ENCODE data around the gene DEFB131A.
"Not testable (repeated sequence)": the region's sequence is repeated elsewhere in the genome, so short reads cannot be mapped to it uniquely, and the experiment has no call there.

DEFB131A gene, protein sequence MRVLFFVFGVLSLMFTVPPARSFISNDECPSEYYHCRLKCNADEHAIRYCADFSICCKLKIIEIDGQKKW

DNA sequence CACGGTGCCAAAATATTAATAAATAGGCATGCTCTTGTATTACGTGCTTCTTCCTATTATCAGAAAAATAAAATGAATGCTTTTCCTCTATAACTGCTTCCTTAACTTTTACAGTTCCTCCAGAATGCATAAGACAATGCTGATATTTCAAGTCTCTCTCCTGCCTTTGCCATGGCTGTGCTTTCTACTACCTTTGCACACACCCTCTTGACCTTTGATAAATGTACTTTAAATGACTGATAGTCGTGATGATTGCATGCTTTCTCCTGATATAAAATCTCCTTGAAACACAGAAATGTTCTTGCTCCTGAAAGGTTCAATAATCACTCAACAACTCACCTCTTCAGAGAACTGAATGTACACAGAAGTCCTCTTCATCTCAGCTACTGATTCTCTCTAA, at the start of gene DEFB131A:
DEFB131A (plus strand) TSS at position 301 of the 400 bp plus-strand sequence. CDS start 120 bp downstream, outside the sequence.
- DNase-seq: not testable (repeated sequence)

DNA sequence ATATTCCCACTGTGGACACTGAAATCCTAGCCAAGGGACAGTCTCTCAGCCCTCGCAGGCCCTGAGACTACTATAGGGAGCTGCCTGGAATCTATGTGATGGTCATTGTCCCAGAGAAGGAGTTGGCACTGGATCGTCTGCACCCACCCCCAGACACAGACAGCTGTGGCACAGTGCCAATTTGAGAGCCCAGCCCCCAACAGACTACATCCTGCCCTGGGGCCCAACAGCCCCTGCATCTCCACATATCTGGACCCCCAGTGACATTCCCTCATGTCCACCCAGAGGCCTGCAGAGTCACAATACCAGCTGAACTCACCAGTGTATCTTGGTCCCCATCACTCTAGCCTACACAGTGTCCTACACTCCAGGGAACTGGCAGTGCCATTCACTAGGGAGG, 38.4 kb upstream of the DEFB131A start:
- DNase-seq: not testable (repeated sequence)

DNA sequence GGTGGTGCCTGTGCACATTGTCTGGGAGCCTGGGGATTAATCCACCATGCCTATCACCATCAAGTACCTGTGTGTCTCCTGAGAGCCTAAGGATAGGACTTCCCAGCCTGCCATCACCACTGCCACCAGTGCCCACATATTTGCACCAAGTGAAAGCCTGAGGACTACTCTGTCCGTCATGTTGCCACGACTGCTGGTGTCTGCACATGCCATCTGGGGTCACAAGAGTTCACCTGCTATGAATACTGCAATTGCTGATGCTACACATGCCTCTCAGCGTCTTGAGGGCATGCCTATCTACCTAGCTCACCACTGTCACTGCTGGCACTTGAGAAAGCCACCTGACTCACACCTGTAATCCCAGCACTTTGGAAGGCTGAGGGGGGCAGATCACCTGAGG, 37.7 kb upstream of the DEFB131A start:
- DNase-seq: not testable (repeated sequence)

DNA sequence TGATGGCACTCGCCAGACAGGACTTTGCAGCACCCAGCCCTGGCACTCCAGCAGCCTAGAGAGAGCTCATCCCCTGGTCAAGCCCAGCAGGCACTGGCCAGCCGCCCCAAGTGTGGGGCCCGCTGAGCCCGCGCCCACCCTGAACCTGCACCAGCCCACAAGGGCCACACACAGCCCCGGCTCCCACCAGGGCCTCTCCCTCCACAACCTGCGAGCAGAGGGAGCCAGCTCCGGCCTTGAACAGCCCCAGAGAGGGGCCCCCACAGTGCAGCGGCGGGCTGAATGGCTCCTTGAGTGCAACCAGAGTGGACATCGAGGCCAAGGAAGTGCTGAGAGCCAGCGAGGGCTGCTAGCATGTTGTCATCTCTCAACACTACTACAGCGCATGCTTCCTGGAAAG, 34.4 kb upstream of the DEFB131A start:
- DNase-seq: no peak

DNA sequence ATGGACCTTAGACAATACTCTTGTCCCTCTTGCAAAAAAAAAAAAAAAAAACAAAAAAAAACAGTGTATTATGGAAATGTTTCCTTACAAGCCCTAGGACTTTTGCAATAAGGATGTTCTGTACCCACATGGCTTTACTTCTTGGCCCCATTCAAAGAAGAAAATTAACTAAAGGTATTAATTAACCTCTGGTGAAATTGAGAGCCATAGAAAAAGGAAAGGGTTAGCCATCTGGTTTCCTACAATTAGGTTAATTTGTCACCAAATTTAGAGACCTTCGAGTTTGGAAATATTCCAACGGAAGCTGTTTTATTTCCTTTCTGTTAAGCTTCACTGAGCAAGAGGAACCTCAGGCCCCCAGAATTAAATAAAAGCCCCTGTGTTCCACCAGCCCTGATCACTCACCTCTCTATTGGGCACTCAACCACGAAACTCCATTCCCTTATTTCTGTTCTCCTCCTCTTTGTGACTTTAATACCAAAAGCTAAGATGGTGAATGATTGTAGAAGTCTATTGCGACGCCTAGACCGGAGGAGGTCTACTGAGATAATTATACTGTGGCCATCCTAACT, 22.2 kb upstream of the DEFB131A start:
- not testable (repeated sequence) for DNase-seq

DNA sequence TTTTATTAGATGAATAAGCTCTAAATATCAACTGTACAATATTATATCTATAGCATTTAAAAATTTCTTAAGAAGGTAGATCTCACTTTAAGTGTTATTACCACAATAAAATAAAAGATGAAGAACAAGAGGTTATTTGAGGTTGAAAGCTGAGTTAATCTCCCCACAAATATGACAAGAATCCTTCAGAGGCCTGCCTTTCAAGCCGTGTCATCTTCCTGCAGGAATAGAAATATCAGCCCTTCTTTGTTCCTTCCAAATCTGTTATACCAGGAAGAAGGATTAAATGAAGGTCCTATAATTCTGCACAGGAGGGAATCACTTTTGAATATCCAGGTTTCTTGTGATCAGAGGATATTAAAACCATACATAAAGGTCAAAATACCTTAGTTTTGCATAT, 18.3 kb upstream of the DEFB131A start:
- not testable (repeated sequence) for DNase-seq

DNA sequence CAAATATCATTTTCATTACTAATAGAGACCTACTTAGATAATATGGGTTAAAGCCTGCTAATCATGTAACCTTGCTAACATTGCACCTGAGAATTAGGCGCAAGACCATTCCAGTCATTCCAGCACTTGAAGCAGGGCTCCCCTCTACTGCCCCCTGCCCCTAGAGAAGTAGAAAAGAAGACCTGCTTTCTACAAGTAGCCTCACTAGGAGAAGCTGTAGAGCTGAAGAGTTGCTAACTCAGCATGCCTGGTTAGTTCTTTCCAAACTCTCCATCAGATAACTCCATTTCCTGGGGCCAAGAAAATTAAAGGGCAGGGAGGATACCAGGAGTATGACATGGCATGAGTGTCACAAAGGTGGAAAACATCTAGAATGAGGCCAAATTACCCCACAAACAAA, 14.2 kb upstream of the DEFB131A start:
- DNase-seq: not testable (repeated sequence)

DNA sequence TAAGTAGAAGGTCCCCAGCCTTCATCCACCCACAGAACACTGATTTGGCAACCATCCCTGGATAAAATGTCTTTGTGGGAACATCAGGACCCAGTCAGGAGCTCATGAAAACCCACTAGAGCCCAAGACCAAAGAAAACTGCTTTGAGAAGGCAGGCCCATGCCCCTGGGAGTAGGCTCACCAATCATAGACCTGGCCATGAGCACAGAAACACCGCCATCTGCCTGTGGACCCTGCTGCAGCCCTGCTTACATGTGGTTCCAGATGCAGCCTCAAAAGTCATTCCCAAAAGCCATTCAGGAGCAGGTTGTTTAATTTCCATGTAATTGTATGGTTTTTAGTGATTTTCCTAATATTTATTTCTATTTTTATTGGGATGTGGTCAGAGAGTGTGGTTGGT, 10.9 kb upstream of the DEFB131A start:
- not testable (repeated sequence) for DNase-seq

DNA sequence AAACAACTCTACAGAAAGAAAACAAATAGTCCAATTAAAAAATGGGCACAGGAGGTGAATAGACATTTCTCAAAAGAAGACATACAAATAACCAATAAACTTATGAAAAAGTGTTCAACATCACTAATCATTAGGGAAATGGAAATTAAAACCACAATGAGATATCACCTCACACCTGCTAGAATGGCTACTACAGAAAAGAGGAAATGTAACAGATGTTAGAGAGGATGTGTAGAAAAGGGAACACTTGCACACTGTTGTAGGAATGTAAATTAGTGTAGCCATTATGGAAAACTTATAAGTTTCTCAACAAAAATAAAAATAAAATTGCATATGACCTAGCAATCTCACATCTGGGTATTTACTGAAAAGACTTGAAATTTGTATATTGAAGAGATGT, 7.5 kb upstream of the DEFB131A start:
- not testable (repeated sequence) for DNase-seq

DNA sequence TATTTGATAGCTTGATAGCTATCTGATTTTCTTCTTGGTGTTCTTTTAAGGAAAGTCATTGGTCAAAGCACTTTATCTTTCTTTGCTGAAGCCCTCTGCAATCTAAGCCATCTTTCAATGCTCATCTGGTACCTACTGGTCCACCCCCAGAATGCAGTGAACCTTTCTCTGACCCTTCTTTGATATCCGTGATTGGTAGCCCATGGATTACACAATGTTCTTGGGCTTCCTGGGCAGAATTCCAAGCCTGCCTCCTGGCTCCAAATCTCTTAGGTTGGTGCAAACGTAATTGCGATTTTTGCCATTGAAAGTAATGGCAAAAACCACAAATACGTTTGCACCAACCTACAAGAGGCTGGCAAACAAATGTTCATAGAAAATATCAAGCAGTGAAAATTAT, 1.9 kb upstream of the DEFB131A start:
- not testable (repeated sequence) for DNase-seq

DNA sequence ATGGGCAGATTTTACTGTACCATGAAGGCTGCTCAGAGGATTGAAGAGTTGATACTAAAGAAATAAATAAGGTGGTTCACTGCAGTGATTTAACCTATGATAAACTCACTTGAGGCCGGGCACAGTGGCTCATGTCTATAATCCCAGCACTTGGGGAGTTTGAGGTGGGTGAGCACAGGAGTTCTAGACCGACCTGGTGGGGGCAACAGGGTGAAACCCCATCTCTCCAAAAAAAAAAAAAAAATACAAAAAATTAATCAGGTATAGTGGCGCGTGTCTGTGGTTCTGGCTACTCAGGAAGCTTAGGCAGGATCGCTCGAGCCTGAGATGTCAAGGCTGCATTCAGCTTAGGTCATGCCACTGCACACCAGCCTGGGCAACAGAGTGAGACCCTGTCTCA, 467 bp downstream of the DEFB131A start:
- DNase-seq: not testable (repeated sequence)

DNA sequence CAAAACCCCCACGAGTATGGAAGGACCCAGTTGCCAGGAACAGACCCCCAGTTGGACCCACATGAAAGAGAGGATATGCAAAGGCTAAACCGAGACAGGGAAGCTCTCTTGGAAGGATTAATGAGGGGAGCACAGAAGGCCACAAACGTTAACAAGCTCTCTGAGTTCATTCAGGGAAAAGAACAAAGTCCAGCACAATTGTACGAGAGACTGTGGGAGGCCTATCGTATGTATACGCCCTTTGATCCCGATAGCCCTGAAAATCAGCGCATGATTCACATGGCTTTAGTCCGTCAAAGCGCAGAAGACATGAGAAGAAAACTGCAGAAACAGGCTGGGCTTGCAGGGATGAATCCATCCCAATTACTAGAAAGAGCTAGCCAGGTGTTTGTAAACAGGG, 8.0 kb downstream of the DEFB131A start:
- not testable (repeated sequence) for DNase-seq

DNA sequence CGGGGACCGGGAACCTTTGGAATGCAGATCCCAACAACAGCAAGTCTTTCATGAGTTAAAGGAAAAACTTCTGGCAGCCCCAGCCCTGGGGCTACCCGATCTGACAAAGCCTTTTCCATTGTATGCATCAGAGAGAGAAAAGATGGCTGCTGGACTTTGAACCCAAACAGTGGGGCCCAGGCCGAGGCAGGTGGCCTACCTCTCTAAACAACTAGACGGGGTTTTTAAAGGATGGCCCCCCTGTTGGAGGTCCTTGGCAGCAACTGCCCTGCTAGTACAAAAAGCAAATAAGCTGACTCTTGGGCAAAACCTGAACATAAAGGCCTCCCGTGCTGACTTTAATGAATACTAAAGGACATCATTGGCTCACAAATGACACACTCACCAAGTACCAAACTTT, 10.1 kb downstream of the DEFB131A start:
- not testable (repeated sequence) for DNase-seq

DNA sequence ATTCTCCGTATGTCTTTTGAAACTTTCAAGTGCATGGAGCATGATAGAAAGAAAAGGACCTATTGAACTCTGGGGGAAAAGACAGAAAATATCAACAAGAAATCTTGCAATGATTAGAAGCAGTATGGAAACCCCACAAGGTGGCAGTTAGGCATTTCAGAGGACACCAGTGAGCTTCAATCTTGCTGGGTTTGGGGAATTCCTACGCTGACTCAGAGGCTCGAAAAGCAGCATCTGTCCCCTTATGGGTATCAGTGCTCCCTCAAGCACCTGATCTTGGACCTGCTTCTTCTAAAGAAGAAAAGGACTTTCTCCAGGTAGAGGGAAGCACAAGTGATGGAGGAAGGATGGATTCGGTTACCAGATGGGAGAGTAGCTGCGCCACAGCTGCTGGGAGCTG, 10.8 kb downstream of the DEFB131A start:
- DNase-seq: not testable (repeated sequence)

DNA sequence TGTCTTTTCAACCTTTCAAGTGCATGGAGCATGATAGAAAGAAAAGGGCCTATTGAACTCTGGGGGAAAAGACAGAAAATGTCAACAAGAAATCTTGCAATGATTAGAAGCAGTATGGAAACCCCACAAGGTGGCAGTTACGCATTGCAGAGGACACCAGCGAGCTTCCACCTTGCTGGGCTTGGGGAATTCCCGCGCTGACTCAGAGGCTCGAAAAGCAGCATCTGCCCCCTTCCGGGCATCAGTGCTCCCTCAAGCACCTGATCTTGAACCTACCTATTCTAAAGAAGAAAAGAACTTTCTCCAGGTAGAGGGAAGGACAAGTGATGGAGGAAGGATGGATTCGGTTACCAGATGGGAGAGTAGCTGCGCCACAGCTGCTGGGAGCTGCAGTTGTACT, 35.3 kb downstream of the DEFB131A start:
- DNase-seq: not testable (repeated sequence)

DNA sequence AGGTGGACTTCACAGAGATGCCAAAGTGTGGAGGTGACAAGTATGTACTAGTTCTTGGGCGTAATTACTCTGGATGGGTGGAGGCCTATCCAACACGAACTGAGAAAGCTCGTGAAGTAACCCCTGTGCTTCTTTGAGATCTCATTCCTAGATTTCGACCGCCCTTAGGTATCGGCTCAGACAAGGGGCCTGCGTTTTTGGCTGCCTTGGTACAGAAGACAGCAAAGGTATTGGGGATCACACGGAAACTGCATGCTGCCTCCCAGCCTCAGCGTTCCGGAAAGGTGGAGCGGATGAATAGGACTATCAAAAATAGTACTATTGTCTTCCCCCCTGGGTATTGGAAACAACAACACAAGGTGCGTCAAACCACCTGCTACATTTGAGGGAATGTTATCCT, 35.9 kb downstream of the DEFB131A start:
- DNase-seq: not testable (repeated sequence)

DNA sequence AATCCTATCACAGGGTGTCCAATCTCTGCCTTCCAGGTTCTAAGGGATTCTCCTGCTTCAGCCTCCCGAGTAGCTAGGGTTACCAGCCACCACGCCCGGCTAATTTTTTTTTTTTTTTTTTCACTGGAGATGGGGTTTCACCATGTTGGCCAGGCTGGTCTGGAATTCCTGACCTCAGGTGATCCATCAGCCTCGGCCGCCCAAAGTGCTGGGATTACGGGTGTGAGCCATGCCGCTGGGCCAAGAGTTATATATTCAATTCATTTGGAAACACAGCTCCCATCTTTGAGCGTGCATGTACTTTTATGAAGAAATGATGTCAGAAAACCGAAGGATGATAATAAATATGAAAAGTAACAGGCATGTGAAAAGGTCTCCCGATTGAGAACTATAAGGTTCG, 38.7 kb downstream of the DEFB131A start:
- DNase-seq: not testable (repeated sequence)

DNA sequence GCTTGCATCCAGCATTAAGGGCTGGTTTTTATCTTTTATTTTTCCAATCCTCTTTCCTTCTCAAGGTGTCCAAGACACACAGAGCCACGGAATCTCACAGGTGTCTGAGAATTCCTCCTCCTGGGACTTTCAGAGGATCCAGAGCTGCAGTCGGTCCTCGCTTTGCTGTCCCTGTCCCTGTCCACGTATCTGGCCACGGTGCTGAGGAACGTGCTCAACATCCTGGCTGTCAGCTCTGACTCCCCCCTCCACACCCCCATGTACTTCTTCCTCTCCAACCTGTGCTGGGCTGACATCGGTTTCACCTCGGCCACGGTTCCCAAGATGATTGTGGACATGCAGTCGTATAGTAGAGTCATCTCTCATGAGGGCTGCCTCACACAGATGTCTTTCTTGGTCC, 39.5 kb downstream of the DEFB131A start:
- not testable (repeated sequence) for DNase-seq

DNA sequence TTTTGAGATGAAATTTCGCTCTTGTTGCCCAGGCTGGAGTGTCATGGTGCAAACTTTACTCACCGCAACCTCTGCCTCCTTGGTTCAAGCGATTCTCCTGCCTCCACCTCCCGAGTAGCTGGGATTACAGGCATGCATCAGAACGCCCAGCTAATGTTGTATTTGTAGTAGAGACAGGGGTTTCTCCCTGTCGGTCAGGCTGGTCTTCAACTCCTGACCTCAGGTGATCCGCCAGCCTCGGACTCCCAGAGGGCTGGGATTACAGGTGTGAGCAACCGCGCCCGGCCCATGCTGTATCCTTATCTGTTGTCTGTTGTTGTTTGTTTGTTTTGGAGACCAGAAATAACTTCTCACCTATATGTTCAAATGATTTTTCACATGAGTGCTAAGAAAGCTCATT, 42.7 kb downstream of the DEFB131A start:
- not testable (repeated sequence) for DNase-seq

DNA sequence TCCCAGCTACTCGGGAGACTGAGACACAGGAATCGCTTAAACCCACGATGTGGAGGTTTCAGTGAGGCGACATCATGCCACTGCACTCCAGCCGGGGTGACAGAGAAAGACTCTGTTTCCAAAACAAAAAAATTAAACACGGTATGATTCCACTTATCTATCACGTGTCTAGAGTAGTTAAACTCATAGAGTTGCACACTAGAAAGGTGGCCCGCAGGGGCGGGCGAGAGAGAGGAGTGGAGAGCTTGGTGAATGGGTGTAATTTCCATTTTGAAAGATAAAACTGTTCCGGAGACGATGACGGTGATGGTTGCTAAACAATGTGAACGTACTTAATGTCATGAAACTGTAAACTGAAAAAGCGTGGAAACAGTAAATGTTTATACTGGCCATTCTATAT, 44.6 kb downstream of the DEFB131A start:
- DNase-seq: not testable (repeated sequence)

DNA sequence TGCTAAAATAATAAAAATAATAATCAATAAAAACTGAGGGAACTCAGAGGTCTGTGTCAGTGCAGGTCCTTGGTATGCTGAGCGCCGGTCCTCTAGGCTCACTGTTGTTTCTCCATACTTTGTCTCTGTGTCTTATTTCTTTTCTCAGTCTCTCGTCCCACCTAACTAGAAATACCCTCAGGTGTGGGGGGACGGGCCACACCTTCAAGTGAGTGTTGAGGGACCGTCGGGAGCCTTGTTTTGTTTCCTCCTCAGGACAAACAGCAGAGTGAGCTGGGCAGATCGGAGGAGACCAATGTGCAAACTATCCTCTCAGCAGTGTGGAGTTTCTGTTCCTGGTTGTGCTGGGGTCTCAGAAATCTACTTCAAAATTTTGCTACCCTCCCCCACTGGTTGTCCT, 46.3 kb downstream of the DEFB131A start:
- DNase-seq: not testable (repeated sequence)

DNA sequence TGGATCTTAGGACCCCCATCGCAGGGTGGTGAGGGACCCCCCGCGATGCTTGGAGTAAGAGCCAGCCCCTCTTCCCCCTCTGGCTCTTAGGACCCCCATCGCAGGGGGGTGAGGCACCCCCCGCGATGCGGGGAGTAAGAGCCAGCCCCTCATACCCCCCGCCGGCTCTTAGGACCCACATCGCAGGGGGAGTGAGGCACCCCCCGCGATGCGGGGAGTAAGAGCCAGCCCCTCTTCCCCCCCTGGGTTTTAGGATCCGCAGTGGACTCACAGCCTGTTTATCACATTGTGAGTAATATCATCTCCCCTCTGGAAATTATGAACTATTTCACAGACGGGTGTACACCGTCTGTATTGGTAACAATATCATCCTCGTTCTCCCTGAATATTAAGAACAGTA, 46.8 kb downstream of the DEFB131A start:
- DNase-seq: not testable (repeated sequence)

DNA sequence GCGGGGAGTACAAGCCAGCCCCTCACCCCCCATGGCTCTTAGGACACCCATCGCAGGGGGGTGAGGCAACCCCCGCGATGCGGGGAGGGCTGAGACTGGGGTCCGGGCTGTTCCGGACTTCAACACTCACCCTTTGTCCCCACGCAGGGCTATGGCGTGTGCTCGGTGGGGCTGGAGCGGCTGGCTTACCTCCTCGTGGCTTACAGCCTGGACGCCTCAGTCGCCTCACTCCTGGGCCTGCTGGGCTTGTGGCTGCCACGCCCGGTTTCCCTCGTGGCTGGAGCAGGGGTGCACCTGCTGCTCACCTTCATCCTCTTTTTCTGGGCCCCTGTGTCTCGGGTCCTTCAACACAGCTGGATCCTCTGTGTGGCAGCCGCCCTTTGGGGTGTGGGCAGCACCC, 49.4 kb downstream of the DEFB131A start:
- DNase-seq: not testable (repeated sequence)

DNA sequence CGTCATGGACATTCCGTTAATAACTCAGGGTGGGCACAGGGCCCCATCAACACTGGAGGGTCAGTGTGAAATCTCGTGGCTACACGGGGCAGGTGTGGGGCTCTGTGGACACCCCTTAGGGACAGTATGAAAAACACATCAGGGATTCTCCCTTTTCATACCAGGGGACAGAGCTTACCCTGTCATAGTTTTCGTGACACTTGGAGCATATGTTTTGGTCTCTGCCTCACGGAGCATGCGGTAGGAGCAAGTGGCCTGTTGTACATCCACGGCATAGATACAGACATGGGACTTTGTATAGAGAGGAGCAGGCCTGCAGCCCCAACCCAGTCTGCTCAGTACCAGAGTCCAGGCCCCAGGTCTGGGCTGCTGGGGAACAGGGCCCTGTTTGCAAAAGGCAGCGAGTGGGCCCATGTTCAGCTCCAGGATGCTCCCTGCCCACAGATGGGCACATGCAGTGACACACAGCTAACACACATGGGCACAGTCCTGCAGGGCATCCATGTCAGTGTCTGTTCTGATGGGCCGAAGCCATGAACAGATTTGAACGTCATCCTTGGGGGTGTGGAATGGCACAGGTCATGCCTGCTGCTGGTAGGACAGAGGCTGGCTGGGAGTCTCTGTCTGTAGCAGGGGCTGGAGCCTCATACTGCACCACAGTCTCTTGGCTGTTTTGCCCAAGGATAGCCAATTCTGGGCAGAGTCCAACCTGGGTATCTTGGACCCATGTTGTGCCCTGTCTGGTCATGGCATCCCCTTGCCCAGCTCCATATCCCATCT, 50.2 kb downstream of the DEFB131A start:
- not testable (repeated sequence) for DNase-seq
